Sigmoid colon (tissue), 7 donors: ENCODE results near the gene PBX3. TPM values are rescaled to one million over a fixed set of nuclear protein-coding genes. Genes with fewer than 3 reads are reported as not detected.

Source experiments
- DNase-seq: peaks from one replicate; pipeline ENCODE4 v3.0.0-alpha.2; 2019
- H3K27ac ChIP-seq, 4 donors: fragments of 200-600 bp; sonication (generic); one replicate each; pipeline ENCODE4 v1.5.1; 2016 to 2019; ENCODE audit warnings: mild to moderate bottlenecking in 1 of 4
- H3K27me3 ChIP-seq, 3 donors: fragments of 200-600 bp; sonication (generic); one replicate each; pipeline ENCODE4 v1.5.1; 2019; ENCODE audit warnings: mild to moderate bottlenecking in 1 of 3
- H3K36me3 ChIP-seq, 4 donors: fragments of 200-600 bp; sonication (generic); one replicate each; pipeline ENCODE4 v1.5.1; 2016 to 2019
- H3K4me1 ChIP-seq, 4 donors: fragments of 200-600 bp; sonication (generic); one replicate each; pipeline ENCODE4 v1.5.1; 2017 to 2019
- H3K4me3 ChIP-seq, 4 donors: fragments of 200-600 bp; sonication (generic); one replicate each; pipeline ENCODE4 v1.5.1; 2017 to 2019; ENCODE audit warnings: mild to moderate bottlenecking in 2 of 4, moderate library complexity in 1 of 4
- H3K9me3 ChIP-seq, 4 donors: fragments of 200-600 bp in 3 of 4; sonication (generic) in 3 of 4; one replicate each; pipeline versions ENCODE4 v1.5.1 to v1.6.1; 2013 to 2019
- CTCF ChIP-seq, 4 experiments: fragments of 450-650 bp in 3 of 4; fragments of 200-600 bp in 1 of 4; IDR thresholded peaks; one replicate each; pipeline ENCODE4 v1.5.1; 2016 to 2019; ENCODE audit warnings: antibody characterized with exemption in 4 of 4, mild to moderate bottlenecking in 3 of 4, moderate library complexity in 2 of 4
- EP300 ChIP-seq, 4 donors: sonication (generic); formaldehyde crosslinking; IDR thresholded peaks; one replicate each; pipeline ENCODE4 v1.6.1; 2017; ENCODE audit warnings: antibody characterized with exemption in 4 of 4
- POLR2A ChIP-seq, 2 donors: fragments of 450-650 bp; IDR thresholded peaks; one replicate each; pipeline ENCODE4 v1.6.1; 2016; ENCODE audit warnings: antibody characterized with exemption in 2 of 2, mild to moderate bottlenecking in 2 of 2, moderate library complexity in 2 of 2
- POLR2AphosphoS5 ChIP-seq, 4 donors: sonication (generic); formaldehyde crosslinking; IDR thresholded peaks; one replicate each; pipeline ENCODE4 v1.6.1; 2017; ENCODE audit warnings: antibody characterized with exemption in 4 of 4
- WGBS, 2 donors: extraction: QIAGEN DNeasy Blood & Tissue Kit; methylation state at CpG; one replicate each; pipeline ENCODE4 v1.1.7; 2013; 5-methylcytosine and 5-hydroxymethylcytosine counted together
- intact Hi-C: fragments of 100-400 bp; cut with DNase I; formaldehyde crosslinking; loops from one replicate; pipeline ENCODE4 v1.15.1; 2023
- polyA plus RNA-seq, 3 donors: library from polyadenylated mRNA; stranded (reverse); fragments of 200-250 nt; gene quantifications; one replicate each; pipeline ENCODE4 v1.2.3, GENCODE V29; 2013
- total RNA-seq, 4 donors: library from RNA; depleted of rRNA; stranded (reverse); fragments of >200 nt; gene quantifications; one replicate each; pipeline ENCODE4 v1.1.0, GENCODE V29; 2016
- donor health status: healthy with polysubstance abuse.
- donor health status: Bipolar disorder and iron deficiency.
- donor health status: healthy.

PBX3 gene
- total and polyA plus RNA-seq, 7 donors: 2.8 to 159 (median 90.6) TPM

- no peak overlapping the region for H3K27ac ChIP-seq
- peak; percentile 14 for DNase-seq
- no peaks in the 10 kb centered on the region for H3K9me3 ChIP-seq
- H3K4me1 ChIP-seq: no peaks in the 10 kb centered on the region
- H3K4me3 ChIP-seq: no peak overlapping the region
- TF ChIP-seq POLR2A (IDR thresholded peaks at IDR 0.05) (no peak), EP300 (IDR thresholded peaks at IDR 0.05) (no peak), CTCF (IDR thresholded peaks at IDR 0.05) (no peak), POLR2AphosphoS5 (IDR thresholded peaks at IDR 0.05) (no peak)
- H3K27me3 ChIP-seq: no peaks in the 10 kb centered on the region
- no peaks in the 10 kb centered on the region for H3K36me3 ChIP-seq
- WGBS, 2 donors: 79 to 86% methylated on average over 5 of the region's 5 CpGs
- intact Hi-C loops: no loop called here
These were observed 240.2 kb downstream of the PBX3 start for GRCh38 chr9:125987420-125987819.

GRCh38 chr9:125988479-125989050 is 241.4 kb downstream of the PBX3 start:
- H3K27me3 ChIP-seq: no peaks in the 10 kb centered on the region
- 81 to 88% methylated on average over 9 of the region's 9 CpGs for WGBS, 2 donors
- no peak overlapping the region for H3K27ac ChIP-seq
- intact Hi-C loops: no loop called here
- H3K9me3 ChIP-seq: no peaks in the 10 kb centered on the region
- H3K4me1 ChIP-seq: no peaks in the 10 kb centered on the region
- no peaks in the 10 kb centered on the region for H3K36me3 ChIP-seq
- H3K4me3 ChIP-seq: no peak overlapping the region
- peak; percentile 47 for DNase-seq
- no peak for TF ChIP-seq POLR2A (IDR thresholded peaks at IDR 0.05)
- TF ChIP-seq CTCF (IDR thresholded peaks at IDR 0.05): no peak

- Histone ChIP-seq H3K9me3 (no peaks in the 10 kb centered on the region), H3K36me3 (no peaks in the 10 kb centered on the region), H3K27ac (no peak overlapping the region), H3K4me1 (no peaks in the 10 kb centered on the region), H3K4me3 (no peak overlapping the region), H3K27me3 (no peaks in the 10 kb centered on the region)
- intact Hi-C loops: no loop called here
- TF ChIP-seq POLR2A (IDR thresholded peaks at IDR 0.05) (no peak), CTCF (IDR thresholded peaks at IDR 0.05) (no peak)
- WGBS, 2 donors: 76 to 88% methylated on average over 8 of the region's 8 CpGs
- DNase-seq: peak; percentile 37
These were observed 241.9 kb downstream of the PBX3 start for GRCh38 chr9:125989090-125989501.

GRCh38 chr9:125989524-125990180 is 242.5 kb downstream of the PBX3 start:
- H3K27me3 ChIP-seq: no peaks in the 10 kb centered on the region
- no peaks in the 10 kb centered on the region for H3K4me1 ChIP-seq
- H3K9me3 ChIP-seq: no peaks in the 10 kb centered on the region
- H3K27ac ChIP-seq: no peak overlapping the region
- DNase-seq: peak; percentile 21
- intact Hi-C loops: no loop called here
- no peak for TF ChIP-seq CTCF (IDR thresholded peaks at IDR 0.05)
- no peak for TF ChIP-seq POLR2A (IDR thresholded peaks at IDR 0.05)
- no peak for TF ChIP-seq EP300 (IDR thresholded peaks at IDR 0.05)
- no peak for TF ChIP-seq POLR2AphosphoS5 (IDR thresholded peaks at IDR 0.05)
- H3K36me3 ChIP-seq: no peaks in the 10 kb centered on the region
- WGBS, 2 donors: 88% methylated on average over 12 of the region's 12 CpGs
- no peak overlapping the region for H3K4me3 ChIP-seq
